Left forelimb (tissue), 1 donor: ENCODE results near the gene KCNK3.
"Not testable (repeated sequence)": the region's sequence is repeated elsewhere in the genome, so short reads cannot be mapped to it uniquely, and the experiment has no call there.

ENCODE experiments used
- DNase-seq: peaks from one replicate; pipeline ENCODE4 v3.0.0-alpha.2; 2018; ENCODE audit warnings: low spot score

The KCNK3 gene

GRCh38 chr2:26730549-26731344 is 38.2 kb downstream of the KCNK3 start:
- DNase-seq = no peak

- no peak for DNase-seq
Measured at GRCh38 chr2:26731714-26732113, 39.2 kb downstream of the KCNK3 start.

GRCh38 chr2:26732446-26732845 is 39.9 kb downstream of the KCNK3 start:
- no peak for DNase-seq

GRCh38 chr2:26733413-26733812 is 40.9 kb downstream of the KCNK3 start:
- DNase-seq = no peak

- no peak for DNase-seq
Measured at GRCh38 chr2:26735097-26735496, 42.6 kb downstream of the KCNK3 start.

GRCh38 chr2:26735883-26736588 is 43.5 kb downstream of the KCNK3 start:
- no peak for DNase-seq

GRCh38 chr2:26737221-26737620 is 44.7 kb downstream of the KCNK3 start:
- no peak for DNase-seq

GRCh38 chr2:26738481-26738880 is 46.0 kb downstream of the KCNK3 start:
- no peak for DNase-seq

GRCh38 chr2:26739514-26739913 is 47.0 kb downstream of the KCNK3 start:
- DNase-seq = no peak

GRCh38 chr2:26740346-26740745 is 47.8 kb downstream of the KCNK3 start:
- no peak for DNase-seq

GRCh38 chr2:26740890-26741302 is 48.4 kb downstream of the KCNK3 start:
- no peak for DNase-seq

- no peak for DNase-seq
Measured at GRCh38 chr2:26742048-26742770, 49.7 kb downstream of the KCNK3 start.

- no peak for DNase-seq
Measured at GRCh38 chr2:26743852-26744251, 51.3 kb downstream of the KCNK3 start.

- DNase-seq = no peak
Measured at GRCh38 chr2:26744953-26745352, 52.4 kb downstream of the KCNK3 start.

- DNase-seq = peak; percentile 80
Measured at GRCh38 chr2:26745609-26746327, 53.2 kb downstream of the KCNK3 start.

- no peak for DNase-seq
Measured at GRCh38 chr2:26746934-26747333, 54.4 kb downstream of the KCNK3 start.

- not testable (repeated sequence) for DNase-seq
Measured at GRCh38 chr2:26749787-26750420, 57.4 kb downstream of the KCNK3 start.

- DNase-seq = not testable (repeated sequence)
Measured at GRCh38 chr2:26750467-26750866, 57.9 kb downstream of the KCNK3 start.

GRCh38 chr2:26752656-26753055 is 60.1 kb downstream of the KCNK3 start:
- DNase-seq = no peak

- no peak for DNase-seq
Measured at GRCh38 chr2:26754539-26754938, 62.0 kb downstream of the KCNK3 start.

- no peak for DNase-seq
Measured at GRCh38 chr2:26754972-26755670, 62.6 kb downstream of the KCNK3 start.
